ENCODE measurements around the gene ANTXR1.

The ANTXR1 gene

DNA sequence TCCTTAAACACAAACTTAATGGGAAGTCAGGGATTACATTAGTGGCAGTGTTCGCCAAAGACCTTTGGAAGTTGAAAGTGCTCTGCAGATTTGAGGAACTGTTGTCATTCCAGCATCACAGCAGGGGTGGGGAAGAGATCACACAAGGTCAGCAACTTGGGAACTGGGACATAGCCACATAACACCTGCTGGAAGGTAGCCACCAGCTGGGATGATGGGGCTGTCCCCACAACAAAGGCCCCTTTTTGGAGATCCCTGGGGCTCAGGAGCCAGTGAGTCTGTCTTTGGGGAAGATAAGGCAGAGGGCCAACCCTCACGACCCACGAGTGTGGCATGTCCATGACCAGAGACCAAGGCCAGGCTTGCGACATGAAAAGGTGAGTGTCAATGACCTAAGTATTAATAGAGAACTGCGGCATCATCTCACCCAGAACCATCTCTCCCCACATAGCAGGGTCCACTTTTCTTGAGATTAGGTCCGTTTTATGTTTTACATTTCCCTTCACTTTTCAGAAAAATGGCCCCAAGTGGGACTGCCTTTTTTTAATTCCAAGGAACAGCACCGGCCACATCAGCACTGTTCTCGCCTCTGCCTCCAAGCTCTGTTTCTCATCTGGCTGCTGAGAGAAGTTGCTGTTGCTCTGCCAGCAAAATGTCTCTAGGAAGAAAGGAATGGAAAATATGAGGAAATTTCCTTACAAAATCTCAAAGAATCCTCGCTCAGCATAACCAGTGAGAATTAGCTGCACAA, 267.1 kb downstream of the ANTXR1 start:
- DNase-seq (ENCODE audit: low read depth): no peak
- no peak overlapping the region for H3K4me3 ChIP-seq (ENCODE audit: low read length)
- TF ChIP-seq, protein P1, sequence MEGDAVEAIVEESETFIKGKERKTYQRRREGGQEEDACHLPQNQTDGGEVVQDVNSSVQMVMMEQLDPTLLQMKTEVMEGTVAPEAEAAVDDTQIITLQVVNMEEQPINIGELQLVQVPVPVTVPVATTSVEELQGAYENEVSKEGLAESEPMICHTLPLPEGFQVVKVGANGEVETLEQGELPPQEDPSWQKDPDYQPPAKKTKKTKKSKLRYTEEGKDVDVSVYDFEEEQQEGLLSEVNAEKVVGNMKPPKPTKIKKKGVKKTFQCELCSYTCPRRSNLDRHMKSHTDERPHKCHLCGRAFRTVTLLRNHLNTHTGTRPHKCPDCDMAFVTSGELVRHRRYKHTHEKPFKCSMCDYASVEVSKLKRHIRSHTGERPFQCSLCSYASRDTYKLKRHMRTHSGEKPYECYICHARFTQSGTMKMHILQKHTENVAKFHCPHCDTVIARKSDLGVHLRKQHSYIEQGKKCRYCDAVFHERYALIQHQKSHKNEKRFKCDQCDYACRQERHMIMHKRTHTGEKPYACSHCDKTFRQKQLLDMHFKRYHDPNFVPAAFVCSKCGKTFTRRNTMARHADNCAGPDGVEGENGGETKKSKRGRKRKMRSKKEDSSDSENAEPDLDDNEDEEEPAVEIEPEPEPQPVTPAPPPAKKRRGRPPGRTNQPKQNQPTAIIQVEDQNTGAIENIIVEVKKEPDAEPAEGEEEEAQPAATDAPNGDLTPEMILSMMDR (conservative IDR thresholded peaks at IDR 0.05; ENCODE audit: low read depth, low read length): no peak

DNA sequence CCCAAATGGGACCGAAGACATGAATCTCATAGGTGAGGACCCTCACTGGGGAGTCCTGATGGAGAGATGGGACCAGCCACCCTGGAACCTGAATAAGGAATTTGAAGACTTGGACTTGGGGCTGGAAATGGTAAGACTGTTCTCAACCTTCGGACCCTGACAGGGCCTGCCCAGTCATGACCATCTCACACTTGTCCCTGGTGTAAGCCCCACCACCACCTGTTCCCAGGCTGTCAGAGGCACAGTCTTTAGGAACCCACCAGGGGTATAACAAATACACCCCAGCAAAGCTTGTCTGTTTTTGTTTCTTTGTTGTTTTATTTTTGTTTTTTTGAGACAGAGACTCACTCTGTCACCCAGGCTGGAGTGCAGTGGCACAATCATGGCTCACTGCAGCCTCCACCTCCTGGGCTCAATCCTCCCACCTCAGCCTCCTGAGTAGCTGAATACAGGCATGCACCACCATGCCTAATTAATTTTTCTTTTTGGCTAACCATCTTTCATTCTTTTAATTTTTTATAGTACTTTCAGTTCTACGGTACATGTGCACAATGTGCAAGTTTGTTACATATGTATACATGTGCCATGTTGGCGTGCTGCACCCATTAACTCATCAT, 267.9 kb downstream of the ANTXR1 start:
- TF ChIP-seq, protein P1 (conservative IDR thresholded peaks at IDR 0.05; ENCODE audit: low read depth, low read length): no peak
- H3K4me3 ChIP-seq (ENCODE audit: low read length): no peak overlapping the region
- no peak for DNase-seq (ENCODE audit: low read depth)

DNA sequence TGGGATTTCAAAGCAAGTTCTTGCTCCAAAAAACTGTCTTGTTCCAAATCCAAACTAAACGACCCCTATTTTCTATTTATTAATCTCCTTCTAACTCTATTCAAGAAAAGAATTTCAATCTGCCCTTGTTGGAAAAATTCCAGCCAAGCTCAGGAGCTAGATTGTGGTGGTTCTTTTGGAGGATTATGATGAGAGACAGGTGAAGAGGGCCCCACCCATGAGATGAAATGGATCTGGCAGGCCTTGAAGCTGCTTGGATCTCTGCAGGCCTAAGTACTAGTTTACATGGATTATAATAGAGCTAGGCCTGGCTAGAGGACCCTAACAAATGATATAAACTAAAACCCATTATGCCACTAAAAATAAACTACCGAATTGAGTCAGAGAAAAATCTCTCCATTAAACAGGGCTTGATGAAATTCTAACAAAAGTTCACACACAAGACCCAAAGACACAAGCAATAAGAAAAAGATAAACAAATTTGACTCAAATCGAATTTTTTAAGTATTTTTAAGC, 272.5 kb downstream of the ANTXR1 start:
- DNase-seq (ENCODE audit: low read depth): no peak
- TF ChIP-seq, protein P1 (conservative IDR thresholded peaks at IDR 0.05; ENCODE audit: low read depth, low read length): no peak
- no peak overlapping the region for H3K4me3 ChIP-seq (ENCODE audit: low read length)

DNA sequence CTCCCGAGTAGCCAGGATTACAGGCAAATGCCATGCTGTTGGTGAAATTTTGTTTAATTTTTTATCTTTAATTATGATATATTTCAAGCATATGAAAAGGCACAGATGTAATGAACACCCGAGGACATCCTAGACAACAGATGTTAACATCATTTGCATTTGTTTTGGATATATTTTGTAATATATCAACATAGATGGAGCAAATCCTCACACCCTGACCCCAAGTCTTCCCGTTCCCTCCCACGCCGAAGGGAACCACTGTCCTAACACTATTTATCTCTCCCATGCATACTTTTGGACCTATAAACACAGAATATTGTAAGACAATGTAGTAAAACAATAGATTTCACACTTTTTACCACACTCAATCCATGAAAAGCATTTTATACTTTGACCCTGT, 274.6 kb downstream of the ANTXR1 start:
- TF ChIP-seq, protein P1 (conservative IDR thresholded peaks at IDR 0.05; ENCODE audit: low read depth, low read length): no peak
- no peak overlapping the region for H3K4me3 ChIP-seq (ENCODE audit: low read length)
- DNase-seq (ENCODE audit: low read depth): no peak

DNA sequence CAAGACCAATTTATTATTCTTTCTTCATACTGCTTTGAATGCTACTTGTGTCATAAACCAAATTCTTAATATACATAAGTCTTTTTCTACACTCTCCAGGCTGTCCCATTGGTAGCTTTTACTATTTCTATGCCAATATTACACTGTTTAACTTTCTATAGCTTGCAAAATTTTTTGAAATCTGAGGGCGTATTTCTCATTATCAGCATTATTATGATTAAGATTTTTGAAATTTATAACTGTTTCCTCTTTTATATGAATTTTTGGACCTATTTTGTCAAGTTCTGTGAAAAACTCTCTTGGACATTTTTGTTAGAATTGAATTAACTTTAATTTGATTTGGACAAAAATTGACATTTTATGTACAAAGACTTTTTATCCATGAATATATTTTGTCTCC, 275.4 kb downstream of the ANTXR1 start:
- DNase-seq (ENCODE audit: low read depth): no peak
- TF ChIP-seq, protein P1 (conservative IDR thresholded peaks at IDR 0.05; ENCODE audit: low read depth, low read length): no peak
- H3K4me3 ChIP-seq (ENCODE audit: low read length): no peak overlapping the region

DNA sequence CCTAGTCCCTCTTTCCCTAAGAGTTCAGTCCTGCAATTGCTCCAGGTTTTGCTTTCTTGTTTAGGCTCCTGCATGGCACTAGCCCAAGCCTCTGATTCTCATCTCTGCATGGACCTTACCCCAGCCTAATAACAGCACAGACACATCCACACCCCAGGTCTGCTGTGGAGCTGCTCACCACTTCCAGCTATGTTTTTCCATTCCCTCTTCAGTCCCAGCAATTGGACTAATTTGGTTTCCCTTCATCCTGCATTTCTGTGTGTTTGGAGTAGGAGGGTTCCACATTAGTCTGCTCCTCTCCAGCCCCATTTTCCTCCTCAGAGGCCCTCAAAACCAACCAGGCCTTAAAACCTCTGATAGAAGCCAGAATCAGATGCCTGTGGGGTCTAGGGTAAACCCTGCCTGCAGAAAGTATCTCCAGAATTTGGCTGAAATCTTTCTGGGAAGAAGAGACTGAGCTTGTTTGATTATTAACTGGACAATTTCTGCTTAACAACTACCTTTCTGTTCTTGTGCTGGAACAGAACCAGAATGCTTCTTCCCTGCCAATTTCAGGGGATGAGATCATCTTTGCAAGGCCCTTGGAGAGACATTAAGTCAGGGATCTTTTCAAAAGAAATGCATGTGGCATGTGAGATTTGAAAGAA, 278.1 kb downstream of the ANTXR1 start:
- TF ChIP-seq, protein P1 (conservative IDR thresholded peaks at IDR 0.05; ENCODE audit: low read depth, low read length): no peak
- no peak for DNase-seq (ENCODE audit: low read depth)
- no peak overlapping the region for H3K4me3 ChIP-seq (ENCODE audit: low read length)

Data from retinal pigment epithelial cell (primary cell).